H9 (cell line): ENCODE data around the gene HBS1L. TPM values are rescaled to one million over a fixed set of nuclear protein-coding genes. Genes with fewer than 3 reads are reported as not detected.

Source experiments
- DNase-seq: peaks from one replicate; pipeline ENCODE4 v3.0.0-alpha.2; 2017
- H2AFZ ChIP-seq: one replicate; pipeline ENCODE4 v1.6.1; 2013; ENCODE audit warnings: mild to moderate bottlenecking, low read length, control low read depth, moderate library complexity
- H2AK5ac ChIP-seq: 2 replicates; pipeline ENCODE4 v1.6.1; 2013; ENCODE audit warnings: low read length, control low read depth, mixed read lengths; ENCODE audit not compliant: insufficient read length
- H2BK120ac ChIP-seq: one replicate; pipeline ENCODE4 v1.6.1; 2013; ENCODE audit warnings: low read depth, mild to moderate bottlenecking, low read length, control low read depth, inconsistent platforms; ENCODE audit not compliant: poor library complexity, severe bottlenecking
- H2BK12ac ChIP-seq: 2 replicates; pipeline ENCODE4 v1.6.1; 2013; ENCODE audit warnings: low read length, control low read depth, mixed read lengths, low read depth; ENCODE audit not compliant: insufficient read length
- H2BK15ac ChIP-seq: 2 replicates; pipeline ENCODE4 v1.6.1; 2013; ENCODE audit warnings: low read depth, low read length, control low read depth
- H2BK20ac ChIP-seq: one replicate; pipeline ENCODE4 v1.6.1; 2013; ENCODE audit warnings: low read depth, mild to moderate bottlenecking, low read length, control low read depth, inconsistent platforms; ENCODE audit not compliant: poor library complexity, severe bottlenecking
- H2BK5ac ChIP-seq: 2 replicates; pipeline ENCODE4 v1.6.1; 2013; ENCODE audit warnings: low read length, control low read depth, mixed read lengths; ENCODE audit not compliant: insufficient read length
- H3K14ac ChIP-seq: 2 replicates; pipeline ENCODE4 v1.6.1; 2013; ENCODE audit warnings: low read length, control low read depth; ENCODE audit not compliant: insufficient read depth
- H3K18ac ChIP-seq: 2 replicates; pipeline ENCODE4 v1.6.1; 2013; ENCODE audit warnings: low read depth, mild to moderate bottlenecking, mixed read lengths, low read length, control low read depth; ENCODE audit not compliant: insufficient read length
- H3K23ac ChIP-seq: 2 replicates; pipeline ENCODE4 v1.6.1; 2013; ENCODE audit warnings: low read length, control low read depth, mixed read lengths, low read depth; ENCODE audit not compliant: insufficient read length
- H3K23me2 ChIP-seq: 2 replicates; pipeline ENCODE4 v1.6.1; 2013; ENCODE audit warnings: low read depth, mild to moderate bottlenecking, mixed read lengths, low read length, control low read depth; ENCODE audit not compliant: insufficient read length, poor library complexity, severe bottlenecking
- H3K27ac ChIP-seq: 2 replicates; pipeline ENCODE4 v1.5.1; 2013; ENCODE audit warnings: low read length, control low read depth, mixed read lengths, low read depth; ENCODE audit not compliant: insufficient read length
- H3K27me3 ChIP-seq: 2 replicates; pipeline ENCODE4 v1.6.1; 2013; ENCODE audit warnings: low read length, control low read depth, inconsistent platforms; ENCODE audit not compliant: insufficient read depth
- H3K4ac ChIP-seq: 2 replicates; pipeline ENCODE4 v1.6.1; 2013; ENCODE audit warnings: low read depth, mild to moderate bottlenecking, control low read depth, inconsistent platforms, low read length, moderate library complexity
- H3K4me1 ChIP-seq: 2 replicates; pipeline ENCODE4 v1.6.1; 2013; ENCODE audit warnings: low read length, control low read depth, inconsistent platforms; ENCODE audit not compliant: insufficient read depth
- H3K4me2 ChIP-seq: 2 replicates; pipeline ENCODE4 v1.6.1; 2013; ENCODE audit warnings: low read length, control low read depth, mixed read lengths; ENCODE audit not compliant: insufficient read length, insufficient read depth
- H3K56ac ChIP-seq: 2 replicates; pipeline ENCODE4 v1.6.1; 2013; ENCODE audit warnings: low read depth, mild to moderate bottlenecking, mixed read lengths, low read length, control low read depth; ENCODE audit not compliant: insufficient read length
- H3K79me1 ChIP-seq: 2 replicates; pipeline ENCODE4 v1.6.1; 2013; ENCODE audit warnings: low read depth, mild to moderate bottlenecking, moderate library complexity, low read length, control low read depth, inconsistent platforms; ENCODE audit not compliant: insufficient read depth, poor library complexity, severe bottlenecking
- H3K79me2 ChIP-seq: 2 replicates; pipeline ENCODE4 v1.6.1; 2013; ENCODE audit warnings: low read length, control low read depth, inconsistent platforms; ENCODE audit not compliant: insufficient read depth
- H3K9ac ChIP-seq: 2 replicates; pipeline ENCODE4 v1.6.1; 2013; ENCODE audit warnings: low read length, control low read depth, mixed read lengths; ENCODE audit not compliant: insufficient read length; ENCODE audit errors: extremely low read depth
- H3K9me3 ChIP-seq: one replicate; pipeline ENCODE4 v1.6.1; 2013; ENCODE audit warnings: low read depth, low read length, inconsistent platforms; ENCODE audit not compliant: control insufficient read depth
- H3T11ph ChIP-seq: one replicate; pipeline ENCODE4 v1.6.1; 2013; ENCODE audit warnings: mild to moderate bottlenecking, low read length, control low read depth, inconsistent platforms
- H4K20me1 ChIP-seq: one replicate; pipeline ENCODE4 v1.6.1; 2013; ENCODE audit not compliant: control insufficient read depth, insufficient read length, insufficient read depth
- H4K5ac ChIP-seq: 2 replicates; pipeline ENCODE4 v1.6.1; 2013; ENCODE audit warnings: low read depth, mild to moderate bottlenecking, mixed read lengths, low read length, control low read depth; ENCODE audit not compliant: insufficient read length
- H4K8ac ChIP-seq: replicated peaks from 2 replicates; pipeline ENCODE4 v1.6.1; 2013; ENCODE audit warnings: low read length, control low read depth, mixed read lengths, low read depth; ENCODE audit not compliant: insufficient read length
- H4K91ac ChIP-seq: 2 replicates; pipeline ENCODE4 v1.6.1; 2013; ENCODE audit warnings: low read depth, mild to moderate bottlenecking, moderate library complexity, mixed read lengths, low read length, control low read depth; ENCODE audit not compliant: insufficient read length
- H3K27ac Mint-ChIP-seq, 3 experiments: 2 replicates in 2 of 3; 3 replicates in 1 of 3; pipeline ENCODE4 v1.8.0; 2020 to 2021; ENCODE audit warnings: mixed read lengths in 3 of 3, mild to moderate bottlenecking in 1 of 3, moderate library complexity in 1 of 3
- H3K27me3 Mint-ChIP-seq: 2 replicates; pipeline ENCODE4 v1.8.0; 2021; ENCODE audit warnings: low read depth, mild to moderate bottlenecking, moderate library complexity, mixed read lengths
- H3K36me3 Mint-ChIP-seq, 3 experiments: 2 replicates in 2 of 3; 3 replicates in 1 of 3; pipeline ENCODE4 v1.8.0; 2020 to 2021; ENCODE audit warnings: low read depth in 3 of 3, mixed read lengths in 3 of 3; ENCODE audit not compliant: insufficient read depth in 1 of 3
- H3K4me1 Mint-ChIP-seq, 2 experiments: 2 replicates each; pipeline ENCODE4 v1.8.0; 2020; ENCODE audit warnings: mixed read lengths in 2 of 2
- H3K4me3 Mint-ChIP-seq, 2 experiments: 2 replicates in 1 of 2; 3 replicates in 1 of 2; pipeline ENCODE4 v1.8.0; 2020 to 2021; ENCODE audit warnings: mild to moderate bottlenecking in 2 of 2, mixed read lengths in 2 of 2, moderate library complexity in 1 of 2
- H3K9me3 Mint-ChIP-seq, 2 experiments: 2 replicates in 1 of 2; 3 replicates in 1 of 2; pipeline ENCODE4 v1.8.0; 2020; ENCODE audit warnings: mild to moderate bottlenecking in 2 of 2, mixed read lengths in 2 of 2, moderate library complexity in 1 of 2
- WGBS: extraction: QIAGEN DNeasy Blood & Tissue Kit; methylation state at CpG from one replicate; pipeline ENCODE4 v1.1.7; 2013; ENCODE audit warnings: missing lambda C conversion rate, low lambda C conversion rate, mixed read lengths; ENCODE audit not compliant: insufficient read length; ENCODE audit errors: extremely low coverage; 5-methylcytosine and 5-hydroxymethylcytosine counted together
- total RNA-seq: library from RNA; stranded (reverse); gene quantifications from 2 replicates; pipeline ENCODE4 v1.2.1, GENCODE V29; 2021
- TF ChIP-seq, protein P1 (sequence below): fragments of 200-600 bp; sonication (generic); conservative IDR thresholded peaks from 3 replicates; pipeline ENCODE4 v1.8.0; 2021; ENCODE audit warnings: antibody characterized with exemption, mild to moderate bottlenecking

HBS1L gene
- total RNA-seq, 1 experiment from 2014 or later: 110 TPM

DNA sequence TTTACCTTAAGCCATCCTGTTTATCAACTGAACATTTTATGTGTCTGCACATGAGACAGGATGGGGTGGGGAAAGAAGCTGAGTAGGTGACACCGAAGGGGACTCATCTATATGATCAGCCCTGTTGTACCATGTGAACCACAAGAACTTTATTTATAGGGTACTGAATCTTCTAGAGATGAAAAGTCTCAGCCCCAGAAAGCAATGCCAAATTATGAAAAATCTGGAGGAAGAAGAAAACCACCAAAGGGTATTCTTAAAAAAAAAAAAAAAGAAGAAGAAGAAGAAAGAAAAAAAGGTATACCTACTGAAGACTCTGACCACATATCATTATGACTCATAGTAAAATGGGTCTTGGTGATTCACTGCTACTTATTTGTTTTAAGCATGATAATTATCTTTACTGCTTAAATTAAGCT, 39.8 kb upstream of the HBS1L start:
- H4K5ac ChIP-seq: no peak overlapping the region
- H3K56ac ChIP-seq: no peak overlapping the region
- no peak overlapping the region for H2BK15ac ChIP-seq
- H3K27ac Mint-ChIP-seq: no peak overlapping the region
- H3K23ac ChIP-seq: no peak overlapping the region
- H2AK5ac ChIP-seq: no peak overlapping the region
- H3K14ac ChIP-seq: no peak overlapping the region
- TF ChIP-seq, protein P1, sequence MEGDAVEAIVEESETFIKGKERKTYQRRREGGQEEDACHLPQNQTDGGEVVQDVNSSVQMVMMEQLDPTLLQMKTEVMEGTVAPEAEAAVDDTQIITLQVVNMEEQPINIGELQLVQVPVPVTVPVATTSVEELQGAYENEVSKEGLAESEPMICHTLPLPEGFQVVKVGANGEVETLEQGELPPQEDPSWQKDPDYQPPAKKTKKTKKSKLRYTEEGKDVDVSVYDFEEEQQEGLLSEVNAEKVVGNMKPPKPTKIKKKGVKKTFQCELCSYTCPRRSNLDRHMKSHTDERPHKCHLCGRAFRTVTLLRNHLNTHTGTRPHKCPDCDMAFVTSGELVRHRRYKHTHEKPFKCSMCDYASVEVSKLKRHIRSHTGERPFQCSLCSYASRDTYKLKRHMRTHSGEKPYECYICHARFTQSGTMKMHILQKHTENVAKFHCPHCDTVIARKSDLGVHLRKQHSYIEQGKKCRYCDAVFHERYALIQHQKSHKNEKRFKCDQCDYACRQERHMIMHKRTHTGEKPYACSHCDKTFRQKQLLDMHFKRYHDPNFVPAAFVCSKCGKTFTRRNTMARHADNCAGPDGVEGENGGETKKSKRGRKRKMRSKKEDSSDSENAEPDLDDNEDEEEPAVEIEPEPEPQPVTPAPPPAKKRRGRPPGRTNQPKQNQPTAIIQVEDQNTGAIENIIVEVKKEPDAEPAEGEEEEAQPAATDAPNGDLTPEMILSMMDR: no peak
- H3K18ac ChIP-seq: no peak overlapping the region
- no peak overlapping the region for H2BK5ac ChIP-seq
- H3K27me3 Mint-ChIP-seq: no peaks in the 10 kb centered on the region
- H3K9ac ChIP-seq: no peak overlapping the region
- H3K27me3 ChIP-seq: no peaks in the 10 kb centered on the region
- H2BK20ac ChIP-seq: no peak overlapping the region
- H3K4me1 Mint-ChIP-seq: no peaks in the 10 kb centered on the region
- no peak overlapping the region for H2BK120ac ChIP-seq
- no peak overlapping the region for H4K91ac ChIP-seq
- no peaks in the 10 kb centered on the region for H3K79me2 ChIP-seq
- H3K9me3 ChIP-seq: no peaks in the 10 kb centered on the region
- H4K20me1 ChIP-seq: no peaks in the 10 kb centered on the region
- H3K36me3 Mint-ChIP-seq: no peaks in the 10 kb centered on the region
- no peak overlapping the region for H3K4me2 ChIP-seq
- no CpG with 5 or more reads among the region's 1 CpG for WGBS
- no peak overlapping the region for H2BK12ac ChIP-seq
- no peak overlapping the region for H2AFZ ChIP-seq
- no peak overlapping the region for H3K27ac ChIP-seq
- no peak for DNase-seq
- no peaks in the 10 kb centered on the region for H3K23me2 ChIP-seq
- no peaks in the 10 kb centered on the region for H3K4me1 ChIP-seq
- no peaks in the 10 kb centered on the region for H3K79me1 ChIP-seq
- no peak overlapping the region for H3T11ph ChIP-seq
- H4K8ac ChIP-seq: no peak overlapping the region
- no peak overlapping the region for H3K4me3 Mint-ChIP-seq
- H3K4ac ChIP-seq: no peak overlapping the region
- H3K9me3 Mint-ChIP-seq: no peaks in the 10 kb centered on the region
